Left lung (tissue), 14 donors: Measurements from ENCODE around the gene PSMD1. TPM values are rescaled to one million over a fixed set of nuclear protein-coding genes. Genes with fewer than 3 reads are reported as not detected.

Experiments used
- ATAC-seq: fragments of 200-7000 bp; cut with Tn5 transposase; one replicate; pipeline ENCODE4 v1.9.1; 2020; ENCODE audit warnings: moderate library complexity
- DNase-seq, 4 donors: peaks; one replicate each; pipeline ENCODE4 v3.0.0-alpha.2; 2013 to 2020
- H3K27ac ChIP-seq, 2 donors: fragments of 200-600 bp; sonication (generic) in 1 of 2; one replicate each; pipeline versions ENCODE4 v1.5.0 to v1.8.0; 2020 to 2021
- H3K27me3 ChIP-seq, 2 donors: fragments of 200-600 bp; sonication (generic) in 1 of 2; one replicate each; pipeline versions ENCODE4 v1.5.0 to v1.8.0; 2020 to 2021
- H3K36me3 ChIP-seq, 2 donors: fragments of 200-600 bp; sonication (generic) in 1 of 2; one replicate each; pipeline versions ENCODE4 v1.5.0 to v1.8.0; 2020 to 2021
- H3K4me1 ChIP-seq, 2 donors: fragments of 200-600 bp; one replicate each; pipeline ENCODE4 v1.8.0; 2021
- H3K4me3 ChIP-seq, 2 donors: fragments of 200-600 bp; sonication (generic) in 1 of 2; one replicate each; pipeline versions ENCODE4 v1.5.0 to v1.8.0; 2020 to 2021; ENCODE audit warnings: mild to moderate bottlenecking in 1 of 2
- H3K9me3 ChIP-seq, 2 donors: fragments of 200-600 bp; sonication (generic) in 1 of 2; one replicate each; pipeline versions ENCODE4 v1.5.0 to v1.8.0; 2020 to 2021
- CTCF ChIP-seq, 2 donors: fragments of 200-600 bp; sonication (generic) in 1 of 2; IDR thresholded peaks; one replicate each; pipeline versions ENCODE4 v1.5.0 to v1.8.0; 2021; ENCODE audit warnings: antibody characterized with exemption in 2 of 2
- intact Hi-C, 2 donors: fragments of 100-400 bp; cut with DNase I; formaldehyde crosslinking; loops; one replicate each; pipeline versions ENCODE4 v1.11.2 to v1.14.2; 2022
- long read RNA-seq, 12 donors: library from polyadenylated mRNA in 2 of 12; unstranded in 2 of 12; transcript quantifications; one replicate each; pipeline ENCODE4 v2.0.0 and lab custom pipeline, GENCODE V29; 2019 to 2026
- polyA plus RNA-seq, 6 donors: library from polyadenylated mRNA; unstranded; fragments of 120-200 nt; gene quantifications; one replicate each; pipeline ENCODE4 v1.2.1, GENCODE V29; 2013; ENCODE audit not compliant: insufficient read length in 6 of 6
- total RNA-seq, 2 donors: library from RNA; stranded (reverse); fragmentation: NEBNext Ultra II Directional; extraction: Animal tissue kit (Norgen Biotek cat#: 25700); gene quantifications; one replicate each; pipeline ENCODE4 v1.2.1, GENCODE V29; 2021
- donor health status: DM: no; HTN: yes; CAD: no.
- donor health status: DM: no; HTN: no; CAD: no.

PSMD1 gene
- 100 to 1,000 TPM in 1 of 2 donors, 10 to 100 TPM in 1; 71.6 to 118 TPM for total RNA-seq
- polyA plus RNA-seq, result 10 to 100 TPM; 62.9 to 84.8 (median 75.9) TPM
- long read RNA-seq, donor 1, transcript PSMD1-212 (2 exons, 546 nt), result major isoform, 5 of 9 reads
- long read RNA-seq, donor 1, partial matches to known transcripts, result 0 of 9 reads
- long read RNA-seq, donor 1, other reads (novel, unspliced or antisense), result 0 of 9 reads
- long read RNA-seq, donor 2, transcript PSMD1-212 (2 exons, 546 nt), result major isoform, 6 of 42 reads
- long read RNA-seq, donor 2, partial matches to known transcripts, result 33 of 42 reads
- long read RNA-seq, donor 2, other reads (novel, unspliced or antisense), result 0 of 42 reads
- long read RNA-seq, donor 3, partial matches to known transcripts, result 5 of 7 reads
- long read RNA-seq, donor 3, other reads (novel, unspliced or antisense), result 0 of 7 reads
- long read RNA-seq, donor 4, partial matches to known transcripts, result 26 of 28 reads
- long read RNA-seq, donor 4, other reads (novel, unspliced or antisense), result 1 of 28 reads
- long read RNA-seq, donor 5, partial matches to known transcripts, result 17 of 20 reads
- long read RNA-seq, donor 5, other reads (novel, unspliced or antisense), result 0 of 20 reads
- long read RNA-seq, donor 6, partial matches to known transcripts, result 11 of 16 reads
- long read RNA-seq, donor 6, other reads (novel, unspliced or antisense), result 0 of 16 reads
- long read RNA-seq, donor 7, partial matches to known transcripts, result 0 of 6 reads
- long read RNA-seq, donor 7, other reads (novel, unspliced or antisense), result 0 of 6 reads
- long read RNA-seq, donor 8, transcript PSMD1-201 (25 exons, 3,326 nt), result major isoform, 6 of 16 reads
- long read RNA-seq, donor 8, partial matches to known transcripts, result 7 of 16 reads
- long read RNA-seq, donor 8, other reads (novel, unspliced or antisense), result 0 of 16 reads
- long read RNA-seq, donor 9, result 0 reads
- long read RNA-seq, donor 10, partial matches to known transcripts, result 22 of 25 reads
- long read RNA-seq, donor 10, other reads (novel, unspliced or antisense), result 3 of 25 reads
- long read RNA-seq, donor 11, transcript PSMD1-212 (2 exons, 546 nt), result major isoform, 7 of 43 reads
- long read RNA-seq, donor 11, partial matches to known transcripts, result 34 of 43 reads
- long read RNA-seq, donor 11, other reads (novel, unspliced or antisense), result 0 of 43 reads
- long read RNA-seq, donor 12, partial matches to known transcripts, result 20 of 23 reads
- long read RNA-seq, donor 12, other reads (novel, unspliced or antisense), result 0 of 23 reads

DNA sequence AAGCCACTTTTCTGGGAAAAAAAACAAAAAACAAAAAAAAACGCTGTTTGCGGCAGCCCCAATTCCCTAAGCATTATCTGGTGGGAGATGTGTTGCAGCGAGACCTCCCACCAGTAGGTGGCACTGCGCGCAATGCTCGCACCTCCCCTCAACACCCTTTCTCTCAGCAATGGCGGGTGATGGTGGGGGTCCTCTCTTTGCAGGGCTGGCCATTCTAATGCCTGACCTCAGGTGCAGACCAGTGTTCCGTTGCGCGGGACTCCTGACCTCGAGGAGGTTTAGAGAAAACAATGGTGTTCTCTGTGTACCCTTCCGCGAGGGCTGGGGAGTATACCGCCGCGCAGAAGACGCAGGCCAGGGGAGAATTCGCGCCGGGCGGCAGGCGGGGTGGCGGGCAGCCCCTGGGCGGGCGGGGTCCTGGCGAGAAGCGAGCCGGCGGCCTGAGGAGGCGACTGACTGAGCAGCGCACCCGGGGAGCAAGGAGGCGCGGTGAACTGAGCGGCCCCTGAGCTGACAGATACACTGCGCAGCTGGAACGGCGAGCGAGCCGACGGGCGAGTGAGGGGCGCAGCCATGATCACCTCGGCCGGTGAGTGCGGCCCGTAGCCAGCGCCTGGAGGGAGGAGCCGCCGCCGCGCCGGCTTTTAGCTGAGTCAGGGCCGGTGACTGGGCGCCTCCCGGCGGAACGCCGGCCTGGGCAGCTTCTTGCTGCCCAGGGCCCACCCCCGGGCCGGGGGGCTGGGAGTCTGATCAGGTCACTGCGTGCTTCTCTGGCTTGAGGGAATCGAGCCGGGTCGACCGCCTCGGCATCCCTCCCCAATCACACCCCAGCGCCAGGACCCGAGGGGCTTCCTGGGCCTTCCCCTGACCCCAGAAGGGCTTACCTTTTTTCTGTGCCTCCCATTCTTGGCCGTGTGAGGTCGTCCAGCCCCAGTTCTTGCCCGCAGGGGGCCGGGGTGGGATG lies at the start of gene PSMD1:
Gene PSMD1, plus strand, starts transcription at position 415 of the 964 bp plus-strand sequence. Its CDS starts 159 bp downstream, at position 574.
- Histone ChIP-seq H3K4me1 (peaks cover 12 to 47% of the 10 kb centered on the region in 2 donors), H3K27me3 (peaks cover 0 to 9% of the 10 kb centered on the region in 2 donors), H3K9me3 (no peaks in the 10 kb centered on the region), H3K36me3 (peaks cover 0 to 6% of the 10 kb centered on the region in 2 donors), H3K27ac (peak within 1 kb of the TSS; percentile 95 to 97), H3K4me3 (peak within 1 kb of the TSS; percentile 93 to 100)
- DNase-seq, result peak; percentile 92 to 98 (median 95)
- intact Hi-C loops, result no loop called here
- peak; percentile 95 for ATAC-seq
- peak; percentile 93 to 97 for TF ChIP-seq CTCF (IDR thresholded peaks at IDR 0.05)

DNA sequence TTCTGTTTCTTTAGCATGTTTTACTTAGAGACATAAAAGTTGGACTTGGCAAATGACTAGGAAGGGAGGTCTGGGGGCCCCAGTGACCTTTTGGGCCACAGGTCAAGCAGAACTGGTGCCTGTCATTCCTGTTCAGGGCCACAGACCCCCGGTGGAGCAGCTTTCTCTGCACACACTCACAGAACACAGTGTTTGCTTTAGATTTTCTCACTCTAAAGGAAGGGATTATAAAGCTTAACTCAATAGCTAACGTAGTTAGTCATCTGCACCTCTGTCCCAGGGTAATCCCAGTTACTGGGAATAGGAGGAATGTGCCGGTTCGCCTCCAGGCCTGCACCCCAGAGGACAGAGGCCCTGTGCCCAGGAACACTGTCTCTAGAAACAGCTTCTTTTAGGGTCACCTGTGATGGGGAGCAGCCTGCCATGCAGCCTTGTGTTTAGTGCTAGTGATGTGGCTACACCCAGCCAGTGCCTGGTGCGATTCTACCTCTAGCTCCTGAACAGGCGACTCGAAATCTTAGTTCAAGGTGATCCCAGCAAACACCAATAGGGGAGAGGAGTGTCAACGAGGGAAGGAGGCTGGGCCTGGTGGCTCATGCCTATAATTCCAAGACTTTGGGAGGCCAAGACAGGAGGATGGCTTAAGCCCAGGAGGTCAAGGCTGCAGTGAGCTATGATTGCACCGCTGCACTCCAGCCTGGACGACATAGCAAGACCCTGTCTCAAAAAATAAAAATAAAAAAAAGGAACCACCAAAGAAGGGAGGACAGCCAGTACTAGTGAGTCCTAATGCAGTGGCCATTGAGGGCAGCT lies 49.2 kb upstream of the PSMD1 start:
- no peak for TF ChIP-seq CTCF (IDR thresholded peaks at IDR 0.05)
- Histone ChIP-seq H3K9me3 (no peaks in the 10 kb centered on the region), H3K27ac (no peak overlapping the region), H3K36me3 (no peaks in the 10 kb centered on the region), H3K4me3 (no peak overlapping the region), H3K27me3 (peaks cover 0 to 25% of the 10 kb centered on the region in 2 donors), H3K4me1 (no peaks in the 10 kb centered on the region)
- intact Hi-C loops, result no loop called here
- ATAC-seq, result no peak
- no peak for DNase-seq

- Histone ChIP-seq H3K27ac (no peak overlapping the region), H3K36me3 (no peaks in the 10 kb centered on the region), H3K27me3 (peaks cover 0 to 26% of the 10 kb centered on the region in 2 donors), H3K9me3 (no peaks in the 10 kb centered on the region), H3K4me3 (no peak overlapping the region), H3K4me1 (no peaks in the 10 kb centered on the region)
- intact Hi-C loops, result no loop called here
- DNase-seq (no peak), ATAC-seq (no peak)
- TF ChIP-seq CTCF (IDR thresholded peaks at IDR 0.05), result no peak
Measured at GRCh38 chr2:231008131-231008530, 48.5 kb upstream of the PSMD1 start.
